Measurements from ENCODE around the gene FUT6.

Gene FUT6

DNA sequence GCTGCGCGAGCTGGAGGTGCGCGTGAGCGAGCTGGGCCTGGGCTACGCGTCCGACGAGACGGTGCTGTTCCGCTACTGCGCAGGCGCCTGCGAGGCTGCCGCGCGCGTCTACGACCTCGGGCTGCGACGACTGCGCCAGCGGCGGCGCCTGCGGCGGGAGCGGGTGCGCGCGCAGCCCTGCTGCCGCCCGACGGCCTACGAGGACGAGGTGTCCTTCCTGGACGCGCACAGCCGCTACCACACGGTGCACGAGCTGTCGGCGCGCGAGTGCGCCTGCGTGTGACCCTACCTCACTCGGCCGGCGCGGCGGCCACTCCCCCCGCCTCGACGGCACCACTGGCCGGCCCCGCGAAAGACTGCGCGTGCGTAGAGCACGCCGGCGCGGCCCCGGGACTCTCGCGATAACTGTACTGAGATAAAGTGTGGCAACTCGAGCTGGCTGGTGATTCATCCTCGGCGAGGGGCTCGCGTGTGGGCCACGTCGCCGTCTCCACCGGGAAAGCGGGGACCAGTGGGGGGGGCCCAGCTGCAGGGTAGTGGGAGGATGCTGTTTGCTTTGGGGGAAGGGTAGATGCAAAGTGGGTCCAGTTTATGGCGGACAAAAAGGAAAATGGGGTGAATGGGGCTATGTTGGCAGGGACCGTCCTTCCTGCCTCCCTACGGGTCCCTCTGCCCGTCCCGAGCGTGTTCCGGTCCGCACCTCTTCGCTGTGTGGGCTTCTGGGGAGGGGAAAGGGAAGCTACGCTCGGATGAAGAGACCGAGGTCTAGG, 11.4 kb downstream of the FUT6 start:
- DNase-seq, result peak in 1 of 2 donors; percentile 86

DNA sequence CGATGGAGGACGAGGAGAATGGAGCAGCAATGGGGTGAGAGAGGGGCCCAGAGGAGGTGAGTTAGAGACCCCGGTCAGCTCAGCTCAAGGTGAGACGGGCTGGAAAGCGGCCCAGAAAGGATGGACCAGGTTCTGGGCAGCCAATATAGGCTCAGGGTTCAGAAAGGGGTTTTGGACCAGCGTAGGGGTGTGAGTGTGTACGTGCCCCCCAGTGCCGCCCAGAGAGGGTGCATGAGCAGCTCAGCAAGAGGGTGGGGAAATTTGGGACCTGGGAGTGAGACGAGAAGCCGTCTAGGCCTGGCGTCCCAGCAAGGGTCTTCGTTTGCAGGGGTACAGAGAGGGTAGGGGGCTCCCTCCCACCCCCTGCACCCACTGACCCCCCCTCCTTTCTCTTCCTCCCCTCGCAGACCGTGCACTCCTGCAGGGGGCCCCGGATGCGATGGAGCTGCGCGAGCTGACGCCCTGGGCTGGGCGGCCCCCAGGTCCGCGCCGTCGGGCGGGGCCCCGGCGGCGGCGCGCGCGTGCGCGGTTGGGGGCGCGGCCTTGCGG, 12.1 kb downstream of the FUT6 start:
- DNase-seq, result no peak

DNA sequence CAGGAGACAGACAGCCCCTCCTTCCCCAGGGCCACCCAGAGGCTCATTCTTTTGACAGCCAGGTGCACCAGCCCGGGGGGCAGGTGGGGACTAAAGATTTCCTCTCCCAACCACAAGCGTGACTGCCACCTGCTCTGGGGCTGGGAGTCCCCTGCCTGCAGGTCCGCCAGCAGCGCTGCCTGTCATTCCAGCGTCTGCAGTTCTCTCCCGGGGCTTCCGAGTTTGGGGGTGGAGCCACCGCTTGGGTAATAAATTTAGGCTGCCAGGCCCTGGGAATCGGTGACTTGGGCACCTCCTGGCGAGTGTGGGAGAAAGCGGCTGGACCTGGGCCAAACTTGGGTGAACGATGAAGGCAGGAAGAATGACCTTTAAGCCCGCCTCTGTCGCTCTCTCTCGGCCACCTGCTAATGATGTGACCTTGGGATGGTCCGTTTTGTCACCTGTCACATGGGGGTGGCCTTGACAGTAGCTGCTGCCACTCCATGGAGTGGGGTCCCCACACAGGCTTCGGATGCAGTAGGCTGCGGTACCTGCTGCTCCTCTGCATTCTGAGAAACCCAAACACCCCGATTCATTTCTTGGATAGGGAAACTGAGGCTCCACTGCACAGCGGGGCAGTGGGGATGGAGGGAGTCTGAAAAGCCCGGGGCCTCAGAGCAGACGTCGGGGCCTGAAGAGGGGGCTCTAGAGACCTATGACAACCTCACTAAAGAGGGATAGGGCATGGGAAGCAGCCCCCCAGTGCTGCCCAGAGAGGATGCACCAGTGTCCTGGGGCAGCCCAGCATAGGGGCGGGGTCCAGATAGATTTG, 12.8 kb downstream of the FUT6 start:
- peak in 1 of 2 donors; percentile 6 for DNase-seq

DNA sequence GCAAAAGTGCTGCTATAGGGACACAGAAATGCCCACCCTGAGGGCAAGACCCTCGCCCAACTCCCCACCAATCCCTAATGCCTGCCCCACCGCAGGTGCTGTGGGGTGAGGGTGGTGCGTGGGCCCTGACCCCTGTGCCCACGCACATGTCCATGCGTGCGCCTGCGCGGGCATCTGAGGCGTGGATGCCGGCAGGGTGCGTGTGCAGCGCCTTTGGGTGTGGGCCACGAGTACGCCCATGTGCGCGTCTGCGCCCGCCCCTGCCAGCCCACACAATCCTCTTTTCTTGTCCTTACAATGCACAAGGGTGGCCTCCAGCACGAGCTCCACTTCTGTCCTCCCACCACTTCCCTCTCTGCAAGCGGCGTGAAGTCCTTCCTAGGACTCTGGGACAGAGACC, 14.3 kb downstream of the FUT6 start:
- no peak for DNase-seq

DNA sequence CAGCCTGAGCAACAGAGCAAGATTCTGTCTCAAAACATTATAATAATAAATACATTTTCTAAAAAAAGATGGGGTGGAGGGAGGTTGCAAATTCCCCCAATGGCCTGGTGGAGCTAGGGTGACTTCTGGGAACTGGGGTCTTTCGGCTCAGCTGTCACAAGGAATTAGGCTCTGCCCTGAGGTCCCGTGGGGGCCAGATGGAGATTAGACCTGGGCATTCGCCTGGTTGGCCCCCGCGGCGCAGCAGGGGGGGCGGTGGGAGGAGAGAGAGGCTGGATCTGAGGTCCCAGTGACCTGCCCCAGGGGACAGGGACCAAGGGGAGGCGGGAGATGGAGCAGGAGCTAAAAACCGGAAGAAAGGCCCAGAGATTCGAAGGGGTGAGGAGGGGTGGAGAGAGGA, 14.8 kb downstream of the FUT6 start:
- DNase-seq, result no peak

DNA sequence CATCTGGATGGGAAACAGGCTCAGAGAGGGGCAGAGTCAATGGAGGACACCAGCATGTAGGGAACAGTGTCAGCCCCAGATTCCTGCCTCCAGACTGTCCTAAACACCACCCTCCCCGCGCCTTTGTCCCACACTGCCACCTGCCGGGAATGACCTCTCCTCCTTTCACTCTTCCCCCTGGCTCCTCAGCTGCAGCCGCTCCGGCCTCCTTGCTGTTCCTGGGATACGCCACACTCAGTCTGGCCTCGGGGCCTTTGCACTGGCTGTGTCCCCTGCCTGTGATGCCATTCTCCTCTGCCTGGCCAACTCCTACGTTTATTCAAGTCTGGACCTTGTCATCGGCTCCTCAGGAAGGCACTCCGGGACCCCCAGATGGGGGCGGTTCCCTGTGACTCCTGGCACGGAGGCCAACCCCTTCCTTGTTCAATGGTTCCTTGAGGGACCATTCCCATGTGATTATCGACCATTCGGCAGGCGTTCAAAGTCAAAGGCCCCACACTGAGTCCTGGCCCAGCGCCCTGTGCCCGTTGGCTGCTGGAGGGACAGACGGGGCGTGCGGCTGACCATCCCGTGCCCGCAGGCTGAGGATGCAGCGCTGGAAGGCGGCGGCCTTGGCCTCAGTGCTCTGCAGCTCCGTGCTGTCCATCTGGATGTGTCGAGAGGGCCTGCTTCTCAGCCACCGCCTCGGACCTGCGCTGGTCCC, 15.8 kb downstream of the FUT6 start:
- DNase-seq, result no peak

DNA sequence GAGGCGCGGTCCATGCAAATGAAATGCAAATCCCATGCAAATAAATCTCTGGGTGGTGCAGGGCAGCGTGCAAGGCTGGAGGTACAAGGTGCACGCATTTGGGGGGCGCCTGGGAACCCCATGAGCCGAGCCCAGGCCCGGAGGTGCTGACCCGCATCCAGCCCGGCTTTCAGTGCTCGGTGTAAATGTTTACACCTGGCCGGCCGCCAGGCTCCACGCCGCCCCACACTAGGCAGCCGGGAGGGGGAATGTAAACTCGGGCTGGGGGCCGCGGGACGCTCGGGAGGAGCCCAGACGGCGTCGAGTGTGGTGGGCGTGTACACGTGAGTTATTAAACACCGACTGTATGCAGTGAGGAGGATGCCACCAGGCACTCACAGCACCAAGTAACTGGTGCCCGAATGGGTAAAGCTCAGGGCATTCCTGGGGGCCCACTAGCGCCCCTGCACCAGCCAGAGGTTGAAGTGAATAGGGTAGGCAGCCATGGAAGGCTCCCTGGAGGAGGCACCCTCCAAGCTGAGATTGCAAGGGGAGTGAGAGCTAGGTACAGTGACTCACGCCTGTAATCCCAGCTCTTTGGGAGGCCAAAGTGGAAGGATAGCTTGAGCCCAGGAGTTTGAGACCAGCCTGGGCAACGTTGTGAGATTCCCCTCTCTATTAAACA, 17.2 kb downstream of the FUT6 start:
- no peak for DNase-seq

DNA sequence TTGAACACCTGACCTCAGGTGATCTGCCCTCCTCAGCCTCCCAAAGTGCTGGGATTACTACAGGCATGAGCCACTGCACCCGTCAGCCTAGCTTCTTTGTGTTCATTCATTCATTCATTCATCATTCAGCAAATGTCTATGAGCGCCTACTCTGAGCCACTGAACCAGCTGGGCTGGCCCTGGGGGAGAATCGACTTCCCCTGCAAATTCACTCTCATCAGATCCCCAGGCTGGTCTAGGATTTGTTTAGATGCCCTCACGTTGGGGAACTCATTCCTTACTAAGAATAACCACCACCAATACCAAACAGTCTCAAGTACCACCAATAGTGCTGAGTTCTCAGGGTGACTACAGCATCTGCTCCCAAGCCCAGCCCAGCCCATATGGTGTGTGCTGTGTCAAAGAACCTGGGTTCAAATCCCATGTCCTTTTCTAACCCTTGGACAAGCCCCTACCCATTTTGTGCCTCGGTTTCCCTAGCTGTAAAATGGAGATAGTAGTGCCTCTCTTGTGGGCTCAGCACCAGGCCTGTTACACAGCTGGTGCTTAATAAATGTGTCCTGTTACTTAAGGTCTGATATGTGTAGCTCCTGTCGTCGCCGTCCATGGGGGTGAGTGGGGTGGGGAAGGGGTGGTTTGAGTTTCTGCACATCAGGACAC, 17.9 kb downstream of the FUT6 start:
- DNase-seq, result no peak

DNA sequence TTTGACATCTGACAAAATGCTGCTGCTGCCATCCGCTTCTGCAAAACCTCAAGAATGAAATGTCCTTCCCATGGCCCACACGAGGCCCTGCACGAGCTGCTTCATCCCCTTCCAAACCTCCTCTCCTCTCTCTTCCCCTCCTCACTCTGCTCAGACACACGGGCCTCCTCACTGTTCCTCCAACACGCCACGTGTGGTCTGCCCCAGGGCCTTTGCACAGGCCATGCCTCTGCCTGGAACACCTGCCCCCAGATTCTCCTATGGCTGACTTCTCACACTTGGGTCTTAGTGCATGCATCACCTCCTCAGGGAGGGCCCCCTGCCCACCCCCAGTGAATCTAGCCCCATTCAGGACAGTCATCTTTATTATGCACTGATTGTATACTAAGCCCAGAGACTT, 18.7 kb downstream of the FUT6 start:
- no peak for DNase-seq

DNA sequence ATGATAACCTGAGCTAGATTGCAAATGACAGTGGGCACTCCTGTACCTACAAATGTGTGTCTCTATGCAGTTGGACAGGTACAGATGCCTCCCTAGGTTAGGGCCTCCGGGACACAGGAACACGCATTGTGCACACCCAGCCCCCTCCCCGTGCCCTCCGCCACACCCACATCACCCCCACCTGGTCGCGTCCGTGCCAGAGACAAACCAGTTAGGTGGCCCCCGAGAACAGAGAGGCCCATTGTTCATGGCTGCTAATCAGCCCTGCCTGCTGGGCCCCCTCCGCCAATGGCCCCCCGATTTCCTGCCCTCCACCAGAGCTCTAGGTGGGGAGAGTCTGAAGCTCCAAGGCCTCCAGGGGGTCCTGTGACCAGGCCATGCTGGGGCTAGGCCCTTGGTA, 20.9 kb downstream of the FUT6 start:
- no peak for DNase-seq

DNA sequence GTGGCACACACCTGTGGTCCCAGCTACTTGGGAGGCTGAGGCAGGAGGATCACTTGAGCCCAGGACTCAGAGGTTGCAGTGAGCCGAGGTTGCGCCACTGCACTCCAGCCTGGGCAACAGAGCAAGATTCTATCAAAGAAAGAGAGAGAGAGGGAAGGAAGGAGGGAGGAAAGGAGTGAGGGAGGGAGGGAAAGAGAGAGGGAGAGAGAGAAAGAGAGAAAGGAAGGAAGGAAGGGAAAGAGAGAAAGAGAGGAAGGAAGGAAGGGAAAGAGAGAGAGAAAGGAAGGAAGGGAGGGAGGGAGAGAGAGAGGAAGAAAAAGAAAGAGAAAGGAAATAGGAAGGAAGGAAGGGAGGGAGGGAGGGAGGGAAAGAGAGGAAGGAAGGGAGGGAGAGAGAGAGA, 22.3 kb downstream of the FUT6 start:
- no peak for DNase-seq

DNA sequence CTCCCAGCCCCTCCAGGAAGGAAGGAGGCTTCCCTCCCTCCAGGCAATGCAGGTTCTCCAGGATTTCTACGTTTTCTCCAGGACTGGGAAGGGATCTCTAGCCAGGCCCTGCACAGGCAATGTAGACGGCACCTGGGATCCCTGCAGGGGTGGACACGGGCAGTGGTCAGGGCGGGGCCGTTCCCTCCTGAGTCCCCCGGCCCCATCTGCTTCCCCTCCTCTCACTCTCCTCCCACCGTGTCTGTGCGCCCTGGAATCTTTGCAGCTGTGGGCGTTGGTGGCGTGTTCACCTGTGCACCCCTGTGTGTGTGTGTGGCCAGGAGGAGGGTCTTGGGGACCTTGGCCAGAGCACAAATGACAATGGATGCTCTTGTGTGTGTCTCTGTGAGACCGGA, 24.7 kb downstream of the FUT6 start:
- no peak for DNase-seq

DNA sequence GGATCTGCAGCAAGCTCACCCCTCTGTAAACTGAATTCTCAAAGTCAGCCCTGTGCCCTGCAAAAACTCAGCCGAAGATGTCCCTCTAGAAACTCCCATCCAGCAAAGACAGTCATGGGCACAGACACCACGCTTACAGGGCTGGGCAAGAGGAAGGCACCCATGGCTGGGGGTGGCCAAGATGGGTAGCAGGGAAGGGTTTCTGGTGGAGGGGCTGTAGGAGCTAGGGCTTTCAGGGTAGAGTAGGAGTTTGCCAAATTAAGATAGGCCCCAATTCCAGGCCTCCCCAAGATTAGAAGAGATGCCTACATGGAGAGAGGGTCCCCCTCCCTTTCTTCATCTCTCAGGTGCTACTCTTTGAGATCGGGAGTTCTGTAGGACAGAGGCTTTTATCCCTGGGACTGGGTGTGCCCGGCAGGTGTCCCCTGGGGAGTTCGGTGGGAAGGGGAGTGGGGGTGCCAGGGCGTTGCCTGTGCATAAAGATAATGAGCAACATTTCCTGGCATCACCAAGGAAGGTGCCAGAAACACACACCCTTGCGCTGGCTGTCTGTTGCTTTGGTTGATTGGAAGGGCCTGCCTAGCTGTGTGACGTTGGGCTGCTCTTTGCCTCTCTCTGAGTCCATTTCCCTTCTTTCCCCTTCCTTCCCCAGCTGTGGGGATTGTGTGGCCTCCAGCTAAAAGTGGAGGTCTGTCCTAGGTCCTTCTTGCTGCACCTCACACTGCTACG, 25.2 kb downstream of the FUT6 start:
- DNase-seq, result no peak

DNA sequence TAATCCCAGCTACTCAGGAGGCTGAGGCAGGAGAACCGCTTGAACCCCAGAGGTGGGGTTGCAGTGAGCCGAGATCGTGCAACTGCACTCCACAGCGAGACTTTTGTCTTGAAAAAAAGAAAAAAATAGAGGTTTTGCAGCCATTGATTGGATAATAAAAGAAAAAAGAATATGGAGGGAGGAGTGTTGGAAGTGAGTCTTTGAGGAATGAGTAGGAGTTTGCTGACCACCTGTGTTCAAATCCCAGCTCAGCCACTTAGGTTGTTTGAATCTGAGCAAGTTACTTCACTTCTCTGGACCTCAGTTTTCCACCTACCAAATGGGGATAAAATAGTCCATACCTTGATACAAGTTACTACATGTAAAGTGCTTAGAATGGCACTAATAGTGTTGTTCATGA, 28.4 kb downstream of the FUT6 start:
- DNase-seq, result no peak

DNA sequence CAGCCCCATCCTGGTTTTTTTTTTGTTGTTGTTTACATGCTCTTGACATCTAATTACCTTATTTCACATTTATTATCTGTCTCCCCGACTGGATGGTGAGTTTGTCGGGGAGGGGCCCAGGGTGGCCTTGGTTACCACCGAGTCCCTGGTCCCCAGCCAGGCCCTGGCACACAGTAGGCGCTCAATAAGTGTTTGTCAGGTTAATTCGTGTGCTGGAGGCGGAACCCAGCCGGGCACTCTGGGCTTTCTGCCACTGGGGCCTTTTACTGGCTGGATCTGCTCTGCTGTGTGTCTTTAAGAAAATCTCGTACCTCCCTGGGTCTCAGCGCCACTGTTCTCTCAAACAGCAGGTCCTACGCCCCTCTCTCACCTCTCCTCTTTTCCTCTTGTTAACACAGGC, 30.0 kb downstream of the FUT6 start:
- no peak for DNase-seq

DNA sequence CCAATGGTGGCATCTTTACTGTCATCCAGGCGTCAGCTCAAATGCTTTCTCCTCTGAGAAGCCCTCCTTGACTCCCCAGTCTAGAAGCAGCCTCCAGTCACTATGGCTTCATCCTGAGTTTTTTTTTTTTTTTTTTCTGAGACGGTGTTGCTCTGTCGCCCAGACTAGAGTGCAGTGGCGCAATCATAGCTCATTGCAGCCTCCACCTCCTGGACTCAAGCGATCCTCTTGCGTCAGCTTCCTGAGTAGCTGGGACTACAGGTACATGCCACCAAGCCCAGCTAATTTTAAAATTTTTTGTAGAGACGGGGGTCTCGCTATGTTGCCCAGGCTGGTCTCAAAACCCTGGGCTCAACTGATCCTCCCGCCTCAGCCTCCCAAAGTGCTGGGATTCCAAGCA, 30.4 kb downstream of the FUT6 start:
- DNase-seq, result no peak

DNA sequence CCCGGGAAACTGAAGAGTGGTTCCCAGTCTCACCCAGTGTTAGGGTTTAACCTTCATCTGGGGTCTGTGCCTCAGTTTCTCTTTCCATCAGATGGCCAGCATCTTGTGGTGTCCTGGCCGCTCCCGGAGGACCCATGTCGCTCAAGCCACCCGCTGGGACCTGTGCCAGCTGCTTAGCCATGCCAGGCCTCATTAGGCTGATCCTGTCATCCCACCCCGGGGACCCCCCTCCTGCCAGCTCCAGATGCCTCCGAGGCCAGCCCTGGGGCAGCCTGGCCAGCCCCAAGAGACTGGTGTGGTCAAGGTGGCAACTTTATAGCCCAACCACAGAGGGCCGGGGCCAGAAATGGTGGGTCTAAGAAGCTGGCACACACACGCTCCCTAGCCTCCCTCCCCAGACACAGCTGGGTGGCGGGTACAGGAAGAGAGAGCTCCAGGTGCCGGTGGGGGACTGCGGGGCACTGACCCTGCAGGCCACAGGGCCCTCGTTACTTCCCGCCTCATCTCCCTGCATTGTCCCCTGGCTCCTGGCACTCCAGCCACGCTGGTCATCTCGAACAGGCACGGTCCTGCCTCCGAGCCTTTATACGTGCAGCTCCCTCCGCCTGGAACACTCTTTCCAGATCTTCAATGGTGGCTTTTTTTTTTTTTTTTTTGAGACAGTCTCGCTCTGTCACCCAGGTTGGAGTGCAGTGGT, 31.2 kb downstream of the FUT6 start:
- no peak for DNase-seq

DNA sequence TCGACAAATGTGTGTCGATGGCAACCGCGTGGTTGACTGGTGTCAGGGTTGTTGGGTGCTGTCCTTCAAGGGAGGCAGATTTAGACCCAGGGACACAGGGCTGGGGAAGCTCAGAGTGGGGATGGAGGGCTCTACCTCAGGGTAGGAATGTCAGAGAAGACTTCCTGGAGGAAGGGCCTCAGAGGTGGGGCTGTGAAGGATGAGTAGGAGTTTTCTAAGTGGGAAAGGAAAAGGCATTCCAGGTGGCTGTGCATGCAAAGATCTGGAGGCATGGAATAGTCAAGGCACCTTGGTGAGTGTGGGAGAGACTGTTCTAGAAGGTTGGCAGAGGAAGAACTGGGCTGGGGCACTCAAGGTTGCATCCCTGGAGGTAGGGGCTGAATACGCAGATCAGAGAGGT, 32.6 kb downstream of the FUT6 start:
- no peak for DNase-seq

DNA sequence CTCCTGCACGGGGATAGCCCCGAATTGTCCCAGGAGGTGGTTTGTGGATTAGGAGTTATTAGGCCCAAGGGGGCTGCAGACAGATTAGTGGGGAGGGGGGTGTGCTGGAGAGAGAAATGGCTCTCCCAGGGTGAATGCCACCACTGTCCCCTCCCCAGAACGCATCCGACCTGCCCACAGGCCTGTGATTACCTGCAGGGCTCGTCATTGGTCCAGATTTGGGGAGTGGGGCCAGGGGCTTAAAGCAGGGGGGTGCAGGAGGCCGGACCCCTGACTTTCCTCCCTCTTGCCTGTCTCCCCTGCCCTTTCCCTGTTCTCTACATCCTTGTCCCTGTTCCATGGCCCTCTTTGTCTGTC, 33.4 kb downstream of the FUT6 start:
- no peak for DNase-seq

DNA sequence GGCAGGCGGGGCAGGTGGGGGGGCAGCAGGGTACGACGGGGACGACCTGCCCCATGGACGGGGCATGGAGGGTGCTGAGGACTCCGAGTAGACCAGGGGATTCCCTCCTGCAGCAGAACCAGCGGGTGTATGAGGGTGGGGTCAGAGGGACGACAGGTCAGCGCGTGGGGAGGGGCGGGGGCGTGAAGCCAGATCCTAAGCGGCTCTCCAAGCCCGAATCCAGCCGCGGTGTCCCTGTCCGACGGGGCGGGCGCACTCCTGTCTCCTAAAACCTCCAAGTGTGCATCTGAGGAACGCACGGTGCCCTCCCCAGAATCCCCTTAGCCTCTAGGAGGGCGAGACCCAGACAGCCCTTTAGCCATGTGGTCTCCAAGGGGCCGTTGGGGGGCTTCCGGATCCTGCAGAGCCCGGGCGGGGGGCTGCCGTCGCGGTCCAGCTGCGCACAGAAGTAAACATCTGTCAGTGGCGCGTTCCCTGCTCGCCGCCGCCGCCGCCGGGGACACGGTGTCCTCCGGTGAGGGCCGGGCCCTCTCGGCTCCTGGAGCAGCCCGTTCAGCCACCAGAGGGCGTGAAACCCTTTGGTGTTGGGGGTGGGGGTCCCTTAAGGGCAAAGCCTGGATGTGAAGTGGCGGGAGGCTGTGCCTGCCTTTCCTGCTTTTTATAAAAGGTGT, 33.9 kb downstream of the FUT6 start:
- peak in 1 of 2 donors; percentile 37 for DNase-seq

Data from bone marrow (tissue), 2 donors.